Panc1 (cell line): ENCODE data around the gene GALNT14. TPM values are rescaled to one million over a fixed set of nuclear protein-coding genes. Genes with fewer than 3 reads are reported as not detected.

ENCODE experiments used
- ATAC-seq: fragments of 200-7000 bp; cut with Tn5 transposase; 2 replicates; pipeline ENCODE4 v1.9.1; 2020; ENCODE audit warnings: mild to moderate bottlenecking, moderate library complexity
- BruUV-seq: library from RNA; stranded (reverse); fragments of 400-500 nt; replicated peaks from 2 replicates; lab custom pipeline; 2021; lab: Mats Ljungman, UMichigan
- CTCF ChIA-PET: fragments of 300-600 bp; sonication (Branson Sonifier 250); formaldehyde crosslinking; loops from one replicate; lab custom pipeline; 2022; ENCODE audit warnings: antibody characterized with exemption; lab: Charles Lee
- POLR2A ChIA-PET: fragments of 300-600 bp; sonication (Branson Sonifier 250); formaldehyde crosslinking; loops from one replicate; lab custom pipeline; 2022; ENCODE audit warnings: antibody characterized with exemption; lab: Charles Lee
- DNase-seq: peaks from one replicate; pipeline ENCODE4 v3.0.0-alpha.2; 2010; ENCODE audit warnings: low read depth, low spot score
- H3K27ac ChIP-seq: 2 replicates; pipeline ENCODE4 v1.5.1; 2011; ENCODE audit warnings: mild to moderate bottlenecking, low read length, inconsistent platforms
- H3K27me3 ChIP-seq: fragments of 200-500 bp; sonication (Bioruptor generic); 2 replicates; pipeline ENCODE4 v1.6.0; 2014; ENCODE audit warnings: low read length, inconsistent platforms; ENCODE audit not compliant: control insufficient read depth, insufficient read depth
- H3K36me3 ChIP-seq: fragments of 200-500 bp; sonication (Bioruptor generic); 2 replicates; pipeline ENCODE4 v1.5.1; 2014; ENCODE audit warnings: inconsistent platforms, mild to moderate bottlenecking, low read length, moderate library complexity; ENCODE audit not compliant: control insufficient read depth, insufficient read depth
- H3K4me1 ChIP-seq: 2 replicates; pipeline ENCODE4 v1.5.1; 2011; ENCODE audit warnings: inconsistent platforms, mild to moderate bottlenecking, low read length, moderate library complexity; ENCODE audit not compliant: control insufficient read depth, insufficient read depth
- H3K4me3 ChIP-seq, 2 experiments: 2 replicates each; pipeline ENCODE4 v1.5.1; 2011 to 2012; ENCODE audit warnings: low read depth in 2 of 2, low read length in 2 of 2, mild to moderate bottlenecking in 2 of 2, inconsistent platforms in 1 of 2, moderate library complexity in 1 of 2
- H3K9me3 ChIP-seq: fragments of 200-500 bp; sonication (Bioruptor generic); 2 replicates; pipeline ENCODE4 v1.5.1; 2014; ENCODE audit warnings: low read depth, mild to moderate bottlenecking, inconsistent platforms, low read length, moderate library complexity; ENCODE audit not compliant: control insufficient read depth, insufficient read depth
- POLR2AphosphoS5 ChIP-seq: IDR thresholded peaks from 2 replicates; pipeline ENCODE4 v1.6.1; 2012; ENCODE audit warnings: mild to moderate bottlenecking, low read depth, low read length, moderate library complexity
- SIN3A ChIP-seq: IDR thresholded peaks from 2 replicates; pipeline ENCODE4 v1.6.1; 2012; ENCODE audit warnings: low read depth, mild to moderate bottlenecking, low read length, moderate library complexity, borderline replicate concordance; ENCODE audit not compliant: insufficient read depth
- TCF7L2 ChIP-seq: IDR thresholded peaks from 2 replicates; pipeline ENCODE4 v1.6.1; 2011; ENCODE audit warnings: mild to moderate bottlenecking, low read depth, low read length, inconsistent platforms
- in situ Hi-C: cut with HindIII; loops from 2 replicates; pipeline ENCODE4 v1.10.0; 2016; ENCODE audit warnings: low sequenced_read_pairs, low pct_unique_long_range_greater_than_20kb
- intact Hi-C: fragments of 100-400 bp; cut with micrococcal nuclease; formaldehyde crosslinking; loops from one replicate; pipeline ENCODE4 v1.10.0; 2022; ENCODE audit not compliant: unreplicated experiment
- total RNA-seq: library from RNA; stranded (reverse); gene quantifications from one replicate; pipeline ENCODE4 v1.2.1, GENCODE V29; 2021; ENCODE audit not compliant: unreplicated experiment
- TF ChIP-seq, protein P1 (sequence below): fragments of 450-650 bp; IDR thresholded peaks from 2 replicates; pipeline ENCODE4 v1.5.1; 2017; ENCODE audit warnings: mild to moderate bottlenecking
- TF ChIP-seq, protein P2 (sequence below), 2 experiments: IDR thresholded peaks; 2 replicates each; pipeline ENCODE4 v1.6.1; 2011 to 2012; ENCODE audit warnings: low read depth in 2 of 2, control low read depth in 1 of 2, low read length in 1 of 2, mild to moderate bottlenecking in 1 of 2, moderate library complexity in 1 of 2; ENCODE audit not compliant: insufficient read depth in 1 of 2

Gene GALNT14
- total RNA-seq, 1 experiment from 2014 or later: 0.67 TPM

DNA sequence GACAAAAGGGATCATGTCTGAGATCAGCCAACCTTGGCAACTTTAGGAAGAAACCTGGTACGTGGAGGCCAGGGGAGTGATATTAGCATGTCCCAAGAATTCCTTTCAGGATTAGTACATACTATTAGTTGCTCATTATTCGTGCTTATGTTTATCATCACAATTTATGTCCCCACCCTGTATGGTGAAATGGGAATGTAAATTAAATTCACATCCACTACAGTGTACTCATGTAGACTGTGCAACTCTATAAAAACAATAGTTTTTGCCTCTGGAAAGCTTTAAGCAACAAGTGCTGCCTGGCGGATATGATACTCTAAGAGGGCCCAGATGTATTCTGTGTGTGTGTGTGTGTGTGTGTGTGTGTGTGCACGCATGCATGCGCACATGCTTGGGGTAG, 110.7 kb downstream of the GALNT14 start:
- TF ChIP-seq SIN3A (no peak), TCF7L2 (no peak), POLR2AphosphoS5 (no peak)
- TF ChIP-seq, protein P1, sequence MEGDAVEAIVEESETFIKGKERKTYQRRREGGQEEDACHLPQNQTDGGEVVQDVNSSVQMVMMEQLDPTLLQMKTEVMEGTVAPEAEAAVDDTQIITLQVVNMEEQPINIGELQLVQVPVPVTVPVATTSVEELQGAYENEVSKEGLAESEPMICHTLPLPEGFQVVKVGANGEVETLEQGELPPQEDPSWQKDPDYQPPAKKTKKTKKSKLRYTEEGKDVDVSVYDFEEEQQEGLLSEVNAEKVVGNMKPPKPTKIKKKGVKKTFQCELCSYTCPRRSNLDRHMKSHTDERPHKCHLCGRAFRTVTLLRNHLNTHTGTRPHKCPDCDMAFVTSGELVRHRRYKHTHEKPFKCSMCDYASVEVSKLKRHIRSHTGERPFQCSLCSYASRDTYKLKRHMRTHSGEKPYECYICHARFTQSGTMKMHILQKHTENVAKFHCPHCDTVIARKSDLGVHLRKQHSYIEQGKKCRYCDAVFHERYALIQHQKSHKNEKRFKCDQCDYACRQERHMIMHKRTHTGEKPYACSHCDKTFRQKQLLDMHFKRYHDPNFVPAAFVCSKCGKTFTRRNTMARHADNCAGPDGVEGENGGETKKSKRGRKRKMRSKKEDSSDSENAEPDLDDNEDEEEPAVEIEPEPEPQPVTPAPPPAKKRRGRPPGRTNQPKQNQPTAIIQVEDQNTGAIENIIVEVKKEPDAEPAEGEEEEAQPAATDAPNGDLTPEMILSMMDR: no peak
- TF ChIP-seq, protein P2, sequence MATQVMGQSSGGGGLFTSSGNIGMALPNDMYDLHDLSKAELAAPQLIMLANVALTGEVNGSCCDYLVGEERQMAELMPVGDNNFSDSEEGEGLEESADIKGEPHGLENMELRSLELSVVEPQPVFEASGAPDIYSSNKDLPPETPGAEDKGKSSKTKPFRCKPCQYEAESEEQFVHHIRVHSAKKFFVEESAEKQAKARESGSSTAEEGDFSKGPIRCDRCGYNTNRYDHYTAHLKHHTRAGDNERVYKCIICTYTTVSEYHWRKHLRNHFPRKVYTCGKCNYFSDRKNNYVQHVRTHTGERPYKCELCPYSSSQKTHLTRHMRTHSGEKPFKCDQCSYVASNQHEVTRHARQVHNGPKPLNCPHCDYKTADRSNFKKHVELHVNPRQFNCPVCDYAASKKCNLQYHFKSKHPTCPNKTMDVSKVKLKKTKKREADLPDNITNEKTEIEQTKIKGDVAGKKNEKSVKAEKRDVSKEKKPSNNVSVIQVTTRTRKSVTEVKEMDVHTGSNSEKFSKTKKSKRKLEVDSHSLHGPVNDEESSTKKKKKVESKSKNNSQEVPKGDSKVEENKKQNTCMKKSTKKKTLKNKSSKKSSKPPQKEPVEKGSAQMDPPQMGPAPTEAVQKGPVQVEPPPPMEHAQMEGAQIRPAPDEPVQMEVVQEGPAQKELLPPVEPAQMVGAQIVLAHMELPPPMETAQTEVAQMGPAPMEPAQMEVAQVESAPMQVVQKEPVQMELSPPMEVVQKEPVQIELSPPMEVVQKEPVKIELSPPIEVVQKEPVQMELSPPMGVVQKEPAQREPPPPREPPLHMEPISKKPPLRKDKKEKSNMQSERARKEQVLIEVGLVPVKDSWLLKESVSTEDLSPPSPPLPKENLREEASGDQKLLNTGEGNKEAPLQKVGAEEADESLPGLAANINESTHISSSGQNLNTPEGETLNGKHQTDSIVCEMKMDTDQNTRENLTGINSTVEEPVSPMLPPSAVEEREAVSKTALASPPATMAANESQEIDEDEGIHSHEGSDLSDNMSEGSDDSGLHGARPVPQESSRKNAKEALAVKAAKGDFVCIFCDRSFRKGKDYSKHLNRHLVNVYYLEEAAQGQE (IDR thresholded peaks at IDR 0.05; ENCODE audit: insufficient read depth in 1 of 2, low read depth in 2 of 2, low read length in 1 of 2): no peak
- intact Hi-C loops: no loop called here
- Histone ChIP-seq H3K4me1 (no peaks in the 10 kb centered on the region), H3K9me3 (no peaks in the 10 kb centered on the region), H3K36me3 (no peaks in the 10 kb centered on the region), H3K27me3 (no peaks in the 10 kb centered on the region), H3K4me3 (no peak overlapping the region), H3K27ac (no peak overlapping the region)
- DNase-seq (no peak), ATAC-seq (no peak)
- BruUV-seq: no TSS peak
- ChIA-PET CTCF (no interaction called here), POLR2A (no interaction called here)
- in situ Hi-C loops: no loop called here

DNA sequence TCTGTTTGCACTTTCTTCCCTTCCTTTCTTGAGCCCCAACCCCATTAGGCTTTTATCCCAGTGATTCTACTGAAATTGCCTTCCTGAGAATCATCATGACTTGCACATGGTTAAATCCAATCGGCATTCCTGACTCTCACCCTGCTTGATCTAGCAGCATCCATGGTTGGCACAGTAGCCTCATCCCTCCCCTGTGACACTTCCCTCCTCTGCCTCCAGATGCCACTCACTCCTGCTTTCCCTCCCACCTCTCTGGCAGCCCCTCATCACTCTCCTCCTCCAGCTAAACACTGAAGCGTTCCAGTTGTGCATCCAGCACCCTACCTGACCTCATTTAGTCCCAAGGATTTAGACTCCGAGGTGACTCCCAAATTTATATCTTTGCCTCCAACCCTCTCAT, 114.7 kb downstream of the GALNT14 start:
- CTCF ChIA-PET: no interaction called here
- Histone ChIP-seq H3K4me1 (no peaks in the 10 kb centered on the region), H3K36me3 (no peaks in the 10 kb centered on the region), H3K27ac (no peak overlapping the region), H3K4me3 (no peak overlapping the region), H3K27me3 (no peaks in the 10 kb centered on the region), H3K9me3 (no peaks in the 10 kb centered on the region)
- DNase-seq (no peak), ATAC-seq (no peak)
- no TSS peak for BruUV-seq
- in situ Hi-C loops (no loop called here), intact Hi-C loops (no loop called here)
- POLR2A ChIA-PET: no interaction called here
- TF ChIP-seq, protein P2 (IDR thresholded peaks at IDR 0.05; ENCODE audit: insufficient read depth in 1 of 2, low read depth in 2 of 2, low read length in 1 of 2): no peak
- no peak for TF ChIP-seq SIN3A
- TF ChIP-seq, protein P1: no peak
- TF ChIP-seq TCF7L2: no peak
- TF ChIP-seq POLR2AphosphoS5: no peak
